Measurements from ENCODE around the gene NTM. TPM values are rescaled to one million over a fixed set of nuclear protein-coding genes. Genes with fewer than 3 reads are reported as not detected.

Gene NTM
- total and polyA plus RNA-seq, 2 donors (not counting 1 experiment from before 2014, with no cell fraction given) = 12.3 to 28.6 TPM

- H3K9ac ChIP-seq (ENCODE audit: insufficient read depth, low read length) = no peak overlapping the region
- no peaks in the 10 kb centered on the region for H4K20me1 ChIP-seq (ENCODE audit: control insufficient read depth, extremely low read depth, insufficient read depth, low read length)
- no peak overlapping the region for H3K27ac ChIP-seq (ENCODE audit: insufficient read depth, low read length)
- no peak for TF ChIP-seq EZH2 (IDR thresholded peaks at IDR 0.05; ENCODE audit: low read length, missing control alignments)
- TF ChIP-seq CTCF (conservative IDR thresholded peaks at IDR 0.05 in 1 of 2, IDR thresholded peaks at IDR 0.05 in 1 of 2; ENCODE audit: low read depth in 1 of 2, low read length in 2 of 2) = no peak
- H3K4me1 ChIP-seq (ENCODE audit: control insufficient read depth, extremely low read depth, insufficient read depth, low read length) = no peaks in the 10 kb centered on the region
- H3K79me2 ChIP-seq (ENCODE audit: control insufficient read depth, insufficient read depth, low read length) = no peaks in the 10 kb centered on the region
- H3K27me3 ChIP-seq (ENCODE audit: control insufficient read depth, insufficient read depth, low read length) = peaks cover 13% of the 10 kb centered on the region
- no peak overlapping the region for H3K4me2 ChIP-seq (ENCODE audit: extremely low read depth, insufficient read depth, low read length)
- no peaks in the 10 kb centered on the region for H3K36me3 ChIP-seq (ENCODE audit: control insufficient read depth, insufficient read depth, low read length)
- no peaks in the 10 kb centered on the region for H3K9me3 ChIP-seq (ENCODE audit: control insufficient read depth, insufficient read depth, low read depth, low read length)
- no peak overlapping the region for H3K4me3 ChIP-seq (replicated peaks in 1 of 4; ENCODE audit: control extremely low read depth in 1 of 4, insufficient read depth in 1 of 4, low read depth in 3 of 4, low read length in 4 of 4)
- H2AFZ ChIP-seq (ENCODE audit: low read length) = no peak overlapping the region
- DNase-seq (ENCODE audit: low read depth in 2 of 2) = no peak
Measured at GRCh38 chr11:131800452-131800851, 430.0 kb downstream of the NTM start.

- H3K27ac ChIP-seq (ENCODE audit: insufficient read depth, low read length) = no peak overlapping the region
- no peak overlapping the region for H3K4me2 ChIP-seq (ENCODE audit: extremely low read depth, insufficient read depth, low read length)
- no peaks in the 10 kb centered on the region for H3K79me2 ChIP-seq (ENCODE audit: control insufficient read depth, insufficient read depth, low read length)
- H2AFZ ChIP-seq (ENCODE audit: low read length) = no peak overlapping the region
- H3K4me1 ChIP-seq (ENCODE audit: control insufficient read depth, extremely low read depth, insufficient read depth, low read length) = no peaks in the 10 kb centered on the region
- peaks cover 7% of the 10 kb centered on the region for H3K27me3 ChIP-seq (ENCODE audit: control insufficient read depth, insufficient read depth, low read length)
- H3K9me3 ChIP-seq (ENCODE audit: control insufficient read depth, insufficient read depth, low read depth, low read length) = no peaks in the 10 kb centered on the region
- H3K36me3 ChIP-seq (ENCODE audit: control insufficient read depth, insufficient read depth, low read length) = no peaks in the 10 kb centered on the region
- no peak for TF ChIP-seq EZH2 (IDR thresholded peaks at IDR 0.05; ENCODE audit: low read length, missing control alignments)
- TF ChIP-seq CTCF (conservative IDR thresholded peaks at IDR 0.05 in 1 of 2, IDR thresholded peaks at IDR 0.05 in 1 of 2; ENCODE audit: low read depth in 1 of 2, low read length in 2 of 2) = no peak
- H4K20me1 ChIP-seq (ENCODE audit: control insufficient read depth, extremely low read depth, insufficient read depth, low read length) = no peaks in the 10 kb centered on the region
- H3K9ac ChIP-seq (ENCODE audit: insufficient read depth, low read length) = no peak overlapping the region
- no peak for DNase-seq (ENCODE audit: low read depth in 2 of 2)
- no peak overlapping the region for H3K4me3 ChIP-seq (replicated peaks in 1 of 4; ENCODE audit: control extremely low read depth in 1 of 4, insufficient read depth in 1 of 4, low read depth in 3 of 4, low read length in 4 of 4)
Measured at GRCh38 chr11:131802440-131803115, 432.2 kb downstream of the NTM start.

- H3K4me3 ChIP-seq (replicated peaks in 1 of 4; ENCODE audit: control extremely low read depth in 1 of 4, insufficient read depth in 1 of 4, low read depth in 3 of 4, low read length in 4 of 4) = no peak overlapping the region
- H2AFZ ChIP-seq (ENCODE audit: low read length) = no peak overlapping the region
- no peak for DNase-seq (ENCODE audit: low read depth in 2 of 2)
- no peak for TF ChIP-seq CTCF (conservative IDR thresholded peaks at IDR 0.05 in 1 of 2, IDR thresholded peaks at IDR 0.05 in 1 of 2; ENCODE audit: low read depth in 1 of 2, low read length in 2 of 2)
- no peak for TF ChIP-seq EZH2 (IDR thresholded peaks at IDR 0.05; ENCODE audit: low read length, missing control alignments)
- H3K4me2 ChIP-seq (ENCODE audit: extremely low read depth, insufficient read depth, low read length) = no peak overlapping the region
- H3K36me3 ChIP-seq (ENCODE audit: control insufficient read depth, insufficient read depth, low read length) = no peaks in the 10 kb centered on the region
- no peak overlapping the region for H3K9ac ChIP-seq (ENCODE audit: insufficient read depth, low read length)
- no peaks in the 10 kb centered on the region for H3K9me3 ChIP-seq (ENCODE audit: control insufficient read depth, insufficient read depth, low read depth, low read length)
- no peaks in the 10 kb centered on the region for H4K20me1 ChIP-seq (ENCODE audit: control insufficient read depth, extremely low read depth, insufficient read depth, low read length)
- H3K27ac ChIP-seq (ENCODE audit: insufficient read depth, low read length) = no peak overlapping the region
- no peaks in the 10 kb centered on the region for H3K4me1 ChIP-seq (ENCODE audit: control insufficient read depth, extremely low read depth, insufficient read depth, low read length)
- H3K27me3 ChIP-seq (ENCODE audit: control insufficient read depth, insufficient read depth, low read length) = peaks cover 4% of the 10 kb centered on the region
- H3K79me2 ChIP-seq (ENCODE audit: control insufficient read depth, insufficient read depth, low read length) = no peaks in the 10 kb centered on the region
Measured at GRCh38 chr11:131807876-131808275, 437.5 kb downstream of the NTM start.
